Kidney epithelial cell (primary cell): Measurements from ENCODE around the gene COX6B1. TPM values are rescaled to one million over a fixed set of nuclear protein-coding genes. Genes with fewer than 3 reads are reported as not detected.
A peak's percentile ranks its signal among the peaks of the same experiment; 100 is the strongest.
"Not testable (repeated sequence)": the region's sequence is repeated elsewhere in the genome, so short reads cannot be mapped to it uniquely, and the experiment has no call there.

ENCODE experiments used
- DNase-seq: peaks from one replicate; pipeline ENCODE4 v3.0.0-alpha.2; 2010; ENCODE audit warnings: low read depth
- H3K27me3 ChIP-seq: 2 replicates; pipeline ENCODE4 v1.6.0; 2011; ENCODE audit warnings: low read length; ENCODE audit not compliant: control insufficient read depth, insufficient read depth
- H3K36me3 ChIP-seq: 2 replicates; pipeline ENCODE4 v1.5.1; 2011; ENCODE audit warnings: low read length; ENCODE audit not compliant: control insufficient read depth, insufficient read depth
- H3K4me3 ChIP-seq: 2 replicates; pipeline ENCODE4 v1.5.1; 2011; ENCODE audit warnings: low read depth, mild to moderate bottlenecking, control low read depth, low read length
- total RNA-seq: library from RNA; depleted of rRNA; stranded (reverse); fragments of >200 nt; gene quantifications from 2 replicates; pipeline ENCODE4 v1.2.3, GENCODE V29; 2015
- TF ChIP-seq, protein P1 (sequence below): IDR thresholded peaks from 2 replicates; pipeline ENCODE4 v1.5.1; 2011; ENCODE audit warnings: mild to moderate bottlenecking, moderate library complexity, low read length, control low read depth, inconsistent platforms; ENCODE audit not compliant: insufficient read depth, poor library complexity, severe bottlenecking

The COX6B1 gene
- total RNA-seq, 1 donor from 2014 or later, result 569 TPM

DNA sequence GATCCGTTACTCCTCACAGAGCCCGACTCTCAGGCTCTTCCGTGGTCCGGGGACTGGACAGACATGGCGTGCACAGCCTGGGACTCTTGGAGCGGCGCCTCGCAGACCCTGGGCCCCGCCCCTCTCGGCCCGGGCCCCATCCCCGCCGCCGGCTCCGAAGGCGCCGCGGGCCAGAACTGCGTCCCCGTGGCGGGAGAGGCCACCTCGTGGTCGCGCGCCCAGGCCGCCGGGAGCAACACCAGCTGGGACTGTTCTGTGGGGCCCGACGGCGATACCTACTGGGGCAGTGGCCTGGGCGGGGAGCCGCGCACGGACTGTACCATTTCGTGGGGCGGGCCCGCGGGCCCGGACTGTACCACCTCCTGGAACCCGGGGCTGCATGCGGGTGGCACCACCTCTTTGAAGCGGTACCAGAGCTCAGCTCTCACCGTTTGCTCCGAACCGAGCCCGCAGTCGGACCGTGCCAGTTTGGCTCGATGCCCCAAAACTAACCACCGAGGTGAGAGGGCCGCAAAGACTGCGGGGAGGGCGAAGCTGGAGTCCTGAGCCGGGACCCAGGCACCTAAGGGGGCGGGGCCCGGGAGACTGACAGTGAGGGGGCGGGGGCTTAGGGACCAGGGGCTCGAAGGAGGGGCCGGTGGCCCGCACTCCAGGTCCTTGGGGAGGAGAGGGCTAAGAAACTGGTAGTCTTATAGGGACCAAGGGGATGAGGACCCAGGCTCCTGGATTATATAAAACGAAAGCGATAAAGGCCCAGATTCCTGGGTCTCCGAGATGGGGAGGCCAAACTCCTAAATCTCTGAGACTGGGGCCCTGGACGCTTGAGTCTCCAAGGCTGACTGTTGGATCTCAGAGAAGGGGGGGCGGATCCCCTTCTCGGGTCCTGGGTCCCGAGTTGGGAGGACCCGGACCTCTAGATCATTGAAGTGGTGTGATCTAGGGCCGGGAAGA, 4.6 kb upstream of the COX6B1 start:
- DNase-seq, result no peak
- TF ChIP-seq, protein P1, sequence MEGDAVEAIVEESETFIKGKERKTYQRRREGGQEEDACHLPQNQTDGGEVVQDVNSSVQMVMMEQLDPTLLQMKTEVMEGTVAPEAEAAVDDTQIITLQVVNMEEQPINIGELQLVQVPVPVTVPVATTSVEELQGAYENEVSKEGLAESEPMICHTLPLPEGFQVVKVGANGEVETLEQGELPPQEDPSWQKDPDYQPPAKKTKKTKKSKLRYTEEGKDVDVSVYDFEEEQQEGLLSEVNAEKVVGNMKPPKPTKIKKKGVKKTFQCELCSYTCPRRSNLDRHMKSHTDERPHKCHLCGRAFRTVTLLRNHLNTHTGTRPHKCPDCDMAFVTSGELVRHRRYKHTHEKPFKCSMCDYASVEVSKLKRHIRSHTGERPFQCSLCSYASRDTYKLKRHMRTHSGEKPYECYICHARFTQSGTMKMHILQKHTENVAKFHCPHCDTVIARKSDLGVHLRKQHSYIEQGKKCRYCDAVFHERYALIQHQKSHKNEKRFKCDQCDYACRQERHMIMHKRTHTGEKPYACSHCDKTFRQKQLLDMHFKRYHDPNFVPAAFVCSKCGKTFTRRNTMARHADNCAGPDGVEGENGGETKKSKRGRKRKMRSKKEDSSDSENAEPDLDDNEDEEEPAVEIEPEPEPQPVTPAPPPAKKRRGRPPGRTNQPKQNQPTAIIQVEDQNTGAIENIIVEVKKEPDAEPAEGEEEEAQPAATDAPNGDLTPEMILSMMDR, result no peak
- peak overlapping the region; percentile 44 for H3K4me3 ChIP-seq
- no peaks in the 10 kb centered on the region for H3K36me3 ChIP-seq
- H3K27me3 ChIP-seq, result no peaks in the 10 kb centered on the region

- no peaks in the 10 kb centered on the region for H3K36me3 ChIP-seq
- peak; percentile 77 for DNase-seq
- TF ChIP-seq, protein P1, result no peak
- H3K27me3 ChIP-seq, result no peaks in the 10 kb centered on the region
- H3K4me3 ChIP-seq, result peak overlapping the region; percentile 44
These were observed 3.7 kb upstream of the COX6B1 start for GRCh38 chr19:35644206-35644986.

GRCh38 chr19:35644987-35645679, 3.0 kb upstream of the COX6B1 start:
- Histone ChIP-seq H3K36me3 (no peaks in the 10 kb centered on the region), H3K4me3 (peak overlapping the region; percentile 30), H3K27me3 (no peaks in the 10 kb centered on the region)
- TF ChIP-seq, protein P1, result no peak
- DNase-seq, result no peak

- TF ChIP-seq, protein P1, result no peak
- DNase-seq, result no peak
- no peak overlapping the region for H3K4me3 ChIP-seq
- H3K27me3 ChIP-seq, result no peaks in the 10 kb centered on the region
- no peaks in the 10 kb centered on the region for H3K36me3 ChIP-seq
These were observed 2.2 kb upstream of the COX6B1 start for GRCh38 chr19:35645680-35646511.

DNA sequence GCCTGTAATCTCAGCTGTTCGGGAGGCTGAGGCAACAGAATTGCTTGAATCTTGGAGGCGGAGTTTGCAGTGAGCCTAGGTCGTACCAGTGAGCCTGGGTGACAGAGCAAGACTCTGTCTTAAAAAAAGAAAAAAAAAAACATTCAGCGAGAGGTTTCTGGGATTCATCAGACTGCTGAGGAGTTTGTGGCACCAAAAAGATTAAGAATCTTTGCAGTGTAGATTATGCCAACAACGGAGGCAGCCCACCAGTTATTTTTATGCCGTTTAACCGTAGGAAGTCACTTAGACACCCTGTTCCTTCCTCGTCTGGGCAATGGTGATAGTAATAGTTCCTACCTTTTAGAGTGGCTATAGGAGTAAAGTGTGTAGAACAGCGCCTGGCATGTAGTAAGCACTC, 2.5 kb downstream of the COX6B1 start:
- no peak for DNase-seq
- Histone ChIP-seq H3K36me3 (peaks cover 3% of the 10 kb centered on the region), H3K4me3 (no peak overlapping the region), H3K27me3 (no peaks in the 10 kb centered on the region)
- TF ChIP-seq, protein P1, result no peak

- not testable (repeated sequence) for H3K27me3 ChIP-seq, DNase-seq, H3K4me3 ChIP-seq, H3K36me3 ChIP-seq
These were observed 6.7 kb downstream of the COX6B1 start for GRCh38 chr19:35654828-35655227.
